Measurements from ENCODE around the gene CERS6. TPM values are rescaled to one million over a fixed set of nuclear protein-coding genes. Genes with fewer than 3 reads are reported as not detected.

CERS6 gene
- total and polyA plus RNA-seq, 2 of the 8 experiments (the other 6 are each of a cell fraction or from before 2014, with no cell fraction given): 6.8 to 28.2 TPM

GRCh38 chr2:168422584-168422983 is 33.5 kb upstream of the CERS6 start (continued):
- TF ChIP-seq FOSL1 (IDR thresholded peaks at IDR 0.05; ENCODE audit: insufficient read depth, low read depth, low read length) (no peak), TEAD4 (IDR thresholded peaks at IDR 0.05; ENCODE audit: low read depth, low read length) (no peak)
